OCI-LY1 (cell line): ENCODE measurements around the gene ZP4.

Experiments used
- H2AFZ ChIP-seq: fragments of 200-600 bp; sonication (generic), shearing (Covaris generic); 2 replicates; pipeline ENCODE4 v1.6.0; 2014; ENCODE audit warnings: antibody characterized with exemption, mild to moderate bottlenecking, low read length
- H3F3A ChIP-seq: fragments of 200-600 bp; sonication (generic), shearing (Covaris generic); 2 replicates; pipeline ENCODE4 v1.6.0; 2014; ENCODE audit warnings: mild to moderate bottlenecking, antibody characterized with exemption, low read length, moderate library complexity; ENCODE audit not compliant: insufficient read depth
- H3K27ac ChIP-seq: fragments of 200-600 bp; sonication (generic); 2 replicates; pipeline ENCODE4 v1.5.1; 2014; ENCODE audit warnings: low read length, mixed run types, mild to moderate bottlenecking, low read depth; ENCODE audit not compliant: poor library complexity, severe bottlenecking
- H3K27me3 ChIP-seq: fragments of 200-600 bp; sonication (generic); 2 replicates; pipeline ENCODE4 v1.6.0; 2014; ENCODE audit warnings: antibody characterized with exemption, mild to moderate bottlenecking, low read length, moderate library complexity; ENCODE audit not compliant: insufficient read depth
- H3K36me3 ChIP-seq: fragments of 200-600 bp; sonication (generic); 2 replicates; pipeline ENCODE4 v1.6.1; 2014; ENCODE audit warnings: mild to moderate bottlenecking, antibody characterized with exemption, low read length, moderate library complexity, mixed read lengths; ENCODE audit not compliant: insufficient read depth
- H3K4me1 ChIP-seq: fragments of 200-600 bp; sonication (generic); 2 replicates; pipeline ENCODE4 v1.5.1; 2014; ENCODE audit warnings: mild to moderate bottlenecking, low read length, moderate library complexity; ENCODE audit not compliant: insufficient read depth, severe bottlenecking
- H3K4me2 ChIP-seq: fragments of 200-600 bp; sonication (generic), shearing (Covaris generic); 2 replicates; pipeline ENCODE4 v1.6.1; 2014; ENCODE audit warnings: low read length
- H3K4me3 ChIP-seq: fragments of 200-600 bp; sonication (generic); 2 replicates; pipeline ENCODE4 v1.5.1; 2014; ENCODE audit warnings: low read length, low read depth, mild to moderate bottlenecking, mixed read lengths; ENCODE audit not compliant: poor library complexity, severe bottlenecking
- H3K79me2 ChIP-seq: fragments of 200-600 bp; shearing (Covaris generic); 2 replicates; pipeline ENCODE4 v1.6.1; 2016; ENCODE audit warnings: mixed run types, low read length, mixed read lengths; ENCODE audit not compliant: insufficient read depth
- H3K9ac ChIP-seq: fragments of 200-600 bp; sonication (generic), shearing (Covaris generic); 2 replicates; pipeline ENCODE4 v1.6.1; 2014; ENCODE audit warnings: mild to moderate bottlenecking, low read length, mixed read lengths
- H3K9me2 ChIP-seq: fragments of 200-600 bp; sonication (generic), shearing (Covaris generic); 2 replicates; pipeline ENCODE4 v1.6.1; 2014; ENCODE audit warnings: low read depth, mild to moderate bottlenecking, low read length, mixed read lengths
- H3K9me3 ChIP-seq: fragments of 200-600 bp; shearing (Covaris generic); 2 replicates; pipeline ENCODE4 v1.6.1; 2014; ENCODE audit warnings: low read length, mixed read lengths
- H4K20me1 ChIP-seq: fragments of 200-600 bp; sonication (generic), shearing (Covaris generic); 2 replicates; pipeline ENCODE4 v1.6.0; 2016; ENCODE audit warnings: mild to moderate bottlenecking, low read length; ENCODE audit not compliant: insufficient read depth
- EZH2 ChIP-seq: fragments of 200-600 bp; sonication (generic), shearing (Covaris generic); IDR thresholded peaks from 2 replicates; pipeline ENCODE4 v1.8.0; 2017; ENCODE audit warnings: borderline replicate concordance, mixed run types, mild to moderate bottlenecking, antibody characterized with exemption, low read length, moderate library complexity, mixed read lengths
- TF ChIP-seq, protein P1 (sequence below): fragments of 200-600 bp; sonication (generic), shearing (Covaris generic); IDR thresholded peaks from 2 replicates; pipeline ENCODE4 v1.5.1; 2017; ENCODE audit warnings: mild to moderate bottlenecking, antibody characterized with exemption, low read length, moderate library complexity, mixed read lengths

Gene ZP4

DNA sequence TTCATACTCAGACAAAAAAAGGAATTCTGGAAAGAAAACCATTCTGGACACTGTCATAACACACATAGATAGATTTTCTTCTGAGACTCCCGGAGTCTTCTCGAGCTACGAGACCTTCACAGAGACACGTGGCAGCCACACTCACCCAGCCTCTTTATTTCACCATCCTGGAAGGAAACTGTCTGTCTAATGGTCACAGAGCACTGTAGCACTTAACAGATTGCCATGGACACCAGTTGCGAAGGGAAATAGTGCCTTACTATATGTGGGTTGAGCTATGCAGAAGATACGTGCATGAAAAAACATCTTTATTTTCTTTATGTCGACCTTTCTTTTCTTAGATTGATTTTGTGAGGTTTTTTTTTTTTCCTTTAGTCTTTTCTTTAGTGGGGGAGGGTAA, 57.9 kb downstream of the ZP4 start:
- Histone ChIP-seq H3K4me2 (no peak overlapping the region), H3K4me1 (no peaks in the 10 kb centered on the region), H4K20me1 (no peaks in the 10 kb centered on the region), H3K27ac (no peak overlapping the region), H3K4me3 (no peak overlapping the region), H3K36me3 (no peaks in the 10 kb centered on the region), H3K79me2 (no peaks in the 10 kb centered on the region), H3K9me3 (no peaks in the 10 kb centered on the region), H3K9me2 (no peaks in the 10 kb centered on the region), H2AFZ (no peak overlapping the region), H3K9ac (no peak overlapping the region), H3F3A (no peaks in the 10 kb centered on the region), H3K27me3 (no peaks in the 10 kb centered on the region)
- TF ChIP-seq, protein P1, sequence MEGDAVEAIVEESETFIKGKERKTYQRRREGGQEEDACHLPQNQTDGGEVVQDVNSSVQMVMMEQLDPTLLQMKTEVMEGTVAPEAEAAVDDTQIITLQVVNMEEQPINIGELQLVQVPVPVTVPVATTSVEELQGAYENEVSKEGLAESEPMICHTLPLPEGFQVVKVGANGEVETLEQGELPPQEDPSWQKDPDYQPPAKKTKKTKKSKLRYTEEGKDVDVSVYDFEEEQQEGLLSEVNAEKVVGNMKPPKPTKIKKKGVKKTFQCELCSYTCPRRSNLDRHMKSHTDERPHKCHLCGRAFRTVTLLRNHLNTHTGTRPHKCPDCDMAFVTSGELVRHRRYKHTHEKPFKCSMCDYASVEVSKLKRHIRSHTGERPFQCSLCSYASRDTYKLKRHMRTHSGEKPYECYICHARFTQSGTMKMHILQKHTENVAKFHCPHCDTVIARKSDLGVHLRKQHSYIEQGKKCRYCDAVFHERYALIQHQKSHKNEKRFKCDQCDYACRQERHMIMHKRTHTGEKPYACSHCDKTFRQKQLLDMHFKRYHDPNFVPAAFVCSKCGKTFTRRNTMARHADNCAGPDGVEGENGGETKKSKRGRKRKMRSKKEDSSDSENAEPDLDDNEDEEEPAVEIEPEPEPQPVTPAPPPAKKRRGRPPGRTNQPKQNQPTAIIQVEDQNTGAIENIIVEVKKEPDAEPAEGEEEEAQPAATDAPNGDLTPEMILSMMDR = no peak
- TF ChIP-seq EZH2 = no peak
